Activated naive CD4-positive, alpha-beta T cell treated with anti-CD3 and anti-CD28 coated beads for 36 hours (primary cell): ENCODE results near the gene ATP5MK. TPM values are rescaled to one million over a fixed set of nuclear protein-coding genes. Genes with fewer than 3 reads are reported as not detected.
"Not testable (repeated sequence)": the region's sequence is repeated elsewhere in the genome, so short reads cannot be mapped to it uniquely, and the experiment has no call there.

ENCODE experiments used
- CTCF ChIA-PET: fragments of 350-600 bp; sonication (Branson Sonifier 250); formaldehyde crosslinking; loops from one replicate; lab custom pipeline; 2021; ENCODE audit warnings: antibody characterized with exemption; lab: Charles Lee
- DNase-seq: peaks from one replicate; pipeline ENCODE4 v3.0.0-alpha.2; 2020
- H3K27ac Mint-ChIP-seq: one replicate; pipeline ENCODE4 v1.8.0; 2021; ENCODE audit warnings: mild to moderate bottlenecking, mixed read lengths
- H3K27me3 Mint-ChIP-seq: one replicate; pipeline ENCODE4 v1.8.0; 2021; ENCODE audit warnings: low read depth, mixed read lengths
- H3K36me3 Mint-ChIP-seq: one replicate; pipeline ENCODE4 v1.8.0; 2021; ENCODE audit warnings: low read depth, mixed read lengths
- H3K4me1 Mint-ChIP-seq: one replicate; pipeline ENCODE4 v1.8.0; 2021; ENCODE audit warnings: low read depth, mixed read lengths
- H3K4me3 Mint-ChIP-seq: one replicate; pipeline ENCODE4 v1.8.0; 2021; ENCODE audit warnings: mild to moderate bottlenecking, moderate library complexity, mixed read lengths
- H3K9me3 Mint-ChIP-seq: one replicate; pipeline ENCODE4 v1.8.0; 2021; ENCODE audit warnings: mixed read lengths
- intact Hi-C: fragments of 100-400 bp; cut with micrococcal nuclease; formaldehyde crosslinking; loops from one replicate; pipeline ENCODE4 v1.15.1; 2023
- total RNA-seq, 2 experiments: library from RNA; stranded (reverse); gene quantifications; one replicate each; pipeline ENCODE4 v1.2.3, GENCODE V29; 2021

Gene ATP5MK
- total RNA-seq, 2 experiments from 2014 or later = 422 to 423 TPM

- H3K4me1 Mint-ChIP-seq = peaks cover 56% of the 10 kb centered on the region
- intact Hi-C loops = no loop called here
- CTCF ChIA-PET = interaction anchor here (1.1 kb wide), 1 partner anchor 21 kb away, joined by 3 read pairs; no protein-coding TSS in a partner anchor
- H3K36me3 Mint-ChIP-seq = peaks cover 28% of the 10 kb centered on the region
- H3K27ac Mint-ChIP-seq = no peak overlapping the region
- no peaks in the 10 kb centered on the region for H3K27me3 Mint-ChIP-seq
- peak overlapping the region; percentile 97 for H3K4me3 Mint-ChIP-seq
- H3K9me3 Mint-ChIP-seq = no peaks in the 10 kb centered on the region
- DNase-seq = no peak
Measured at GRCh38 chr10:103394180-103394579, 2.1 kb downstream of the ATP5MK start.

GRCh38 chr10:103382769-103383168, 13.5 kb downstream of the ATP5MK start:
- Mint-ChIP-seq H3K9me3 (no peaks in the 10 kb centered on the region), H3K27ac (no peak overlapping the region), H3K4me1 (no peaks in the 10 kb centered on the region), H3K27me3 (no peaks in the 10 kb centered on the region), H3K36me3 (peaks cover 11% of the 10 kb centered on the region), H3K4me3 (no peak overlapping the region)
- DNase-seq = no peak
- intact Hi-C loops = no loop called here
- CTCF ChIA-PET = no interaction called here

- Mint-ChIP-seq H3K4me1 (peaks cover 25% of the 10 kb centered on the region), H3K4me3 (no peak overlapping the region), H3K27me3 (no peaks in the 10 kb centered on the region), H3K27ac (peak overlapping the region; percentile 26), H3K36me3 (peaks cover 19% of the 10 kb centered on the region), H3K9me3 (no peaks in the 10 kb centered on the region)
- CTCF ChIA-PET = no interaction called here
- intact Hi-C loops = no loop called here
- DNase-seq = no peak
Measured at GRCh38 chr10:103374263-103374662, 22.0 kb downstream of the ATP5MK start.

- Mint-ChIP-seq H3K27ac (peak overlapping the region; percentile 50), H3K27me3 (no peaks in the 10 kb centered on the region), H3K36me3 (peaks cover 19% of the 10 kb centered on the region), H3K4me1 (peaks cover 28% of the 10 kb centered on the region), H3K9me3 (no peaks in the 10 kb centered on the region), H3K4me3 (no peak overlapping the region)
- CTCF ChIA-PET = interaction anchor here (0.8 kb wide), 1 partner anchor 112 kb away, joined by 4 read pairs; no protein-coding TSS in a partner anchor
- DNase-seq = no peak
- intact Hi-C loops = loop anchor here (1.0 kb wide), 1 partner anchor 23 kb away; the partner anchor contains the start of genes ATP5MK and PDCD11
Measured at GRCh38 chr10:103373544-103373943, 22.7 kb downstream of the ATP5MK start.

GRCh38 chr10:103367782-103368518, 28.3 kb downstream of the ATP5MK start, which contains the start of gene TAF5:
TAF5 (plus strand) TSS chr10:103367976; CDS start chr10:103367990, 14 bp downstream.
- Mint-ChIP-seq H3K36me3 (no peaks in the 10 kb centered on the region), H3K27ac (peak within 1 kb of the TSS; percentile 87), H3K9me3 (no peaks in the 10 kb centered on the region), H3K27me3 (no peaks in the 10 kb centered on the region), H3K4me3 (peak within 1 kb of the TSS; percentile 85), H3K4me1 (peaks cover 18% of the 10 kb centered on the region)
- CTCF ChIA-PET = interaction anchor here (0.6 kb wide), 1 partner anchor 81 kb away, joined by 4 read pairs; no protein-coding TSS in a partner anchor
- peak; percentile 95 for DNase-seq
- intact Hi-C loops = loop anchor here (1.0 to 10.0 kb wide), 11 partner anchors 17 to 1251 kb away; partner anchors contain the start of genes ACTR1A, ARL3, ATP5MK and BORCS7

GRCh38 chr10:103367379-103367781, 28.9 kb downstream of the ATP5MK start:
- H3K9me3 Mint-ChIP-seq = no peaks in the 10 kb centered on the region
- no peaks in the 10 kb centered on the region for H3K36me3 Mint-ChIP-seq
- no peak for DNase-seq
- peak overlapping the region; percentile 85 for H3K4me3 Mint-ChIP-seq
- CTCF ChIA-PET = no interaction called here
- H3K27ac Mint-ChIP-seq = peak overlapping the region; percentile 87
- H3K4me1 Mint-ChIP-seq = peaks cover 17% of the 10 kb centered on the region
- H3K27me3 Mint-ChIP-seq = no peaks in the 10 kb centered on the region
- intact Hi-C loops = loop anchor here (1.0 to 10.0 kb wide), 5 partner anchors 175 to 1250 kb away; partner anchors contain the start of genes ACTR1A, ARL3, NT5C2 and SFXN2

GRCh38 chr10:103360791-103361190, 35.5 kb downstream of the ATP5MK start:
- CTCF ChIA-PET = interaction anchor here (0.6 kb wide), 1 partner anchor 962 kb away, joined by 7 read pairs; no protein-coding TSS in a partner anchor
- H3K27ac Mint-ChIP-seq, H3K36me3 Mint-ChIP-seq, H3K4me1 Mint-ChIP-seq, H3K4me3 Mint-ChIP-seq, H3K27me3 Mint-ChIP-seq, DNase-seq, H3K9me3 Mint-ChIP-seq: not testable (repeated sequence)
- intact Hi-C loops = loop anchor here (10.0 kb wide), 1 partner anchor 716 kb away; the partner anchor contains the start of gene TRIM8

- H3K9me3 Mint-ChIP-seq, H3K4me3 Mint-ChIP-seq, H3K27ac Mint-ChIP-seq, CTCF ChIA-PET, intact Hi-C loops, H3K27me3 Mint-ChIP-seq, H3K36me3 Mint-ChIP-seq, DNase-seq, H3K4me1 Mint-ChIP-seq: not testable (repeated sequence)
Measured at GRCh38 chr10:103359493-103359892, 36.8 kb downstream of the ATP5MK start.

GRCh38 chr10:103355906-103356599, 40.2 kb downstream of the ATP5MK start:
- CTCF ChIA-PET = interaction anchor here (0.6 kb wide), 1 partner anchor 31 kb away, joined by 3 read pairs; no protein-coding TSS in a partner anchor
- intact Hi-C loops = no loop called here
- Mint-ChIP-seq H3K9me3 (no peaks in the 10 kb centered on the region), H3K36me3 (no peaks in the 10 kb centered on the region), H3K4me1 (peaks cover 5% of the 10 kb centered on the region), H3K4me3 (no peak overlapping the region), H3K27ac (no peak overlapping the region), H3K27me3 (no peaks in the 10 kb centered on the region)
- no peak for DNase-seq

- intact Hi-C loops = loop anchor here (5.0 kb wide), 1 partner anchor 162 kb away; the partner anchor contains the start of gene NT5C2
- H3K4me3 Mint-ChIP-seq, H3K4me1 Mint-ChIP-seq, H3K36me3 Mint-ChIP-seq, CTCF ChIA-PET, H3K27ac Mint-ChIP-seq, H3K9me3 Mint-ChIP-seq, DNase-seq, H3K27me3 Mint-ChIP-seq: not testable (repeated sequence)
Measured at GRCh38 chr10:103354567-103354966, 41.7 kb downstream of the ATP5MK start.

GRCh38 chr10:103353281-103353680, 43.0 kb downstream of the ATP5MK start:
- Mint-ChIP-seq H3K36me3 (peaks cover 4% of the 10 kb centered on the region), H3K27ac (no peak overlapping the region), H3K4me1 (peaks cover 12% of the 10 kb centered on the region), H3K27me3 (no peaks in the 10 kb centered on the region), H3K9me3 (no peaks in the 10 kb centered on the region), H3K4me3 (no peak overlapping the region)
- intact Hi-C loops = loop anchor here (5.0 kb wide), 1 partner anchor 161 kb away; the partner anchor contains the start of gene NT5C2
- no peak for DNase-seq
- CTCF ChIA-PET = interaction anchor here (0.6 kb wide), 3 partner anchors 49 to 1658 kb away, joined by 3 to 4 read pairs (median 3); no protein-coding TSS in a partner anchor
